Measurements from ENCODE around the gene KCNMA1. TPM values are rescaled to one million over a fixed set of nuclear protein-coding genes. Genes with fewer than 3 reads are reported as not detected.

The KCNMA1 gene
- total RNA-seq, 4 donors from 2014 or later, result 146 to 300 (median 265) TPM

- 100% methylated on average over 2 of the region's 2 CpGs for WGBS
Measured at GRCh38 chr10:76920581-76920980, 717.0 kb downstream of the KCNMA1 start.

GRCh38 chr10:76918106-76918505 is 719.5 kb downstream of the KCNMA1 start:
- WGBS, result 85% methylated on average over 1 of the region's 1 CpG
- H3K9me3 ChIP-seq, result no peaks in the 10 kb centered on the region
- no peak overlapping the region for H3K27ac ChIP-seq (replicated peaks in 1 of 4)
- no peak for DNase-seq (ENCODE audit: extremely low spot score)
- H3K27me3 ChIP-seq, result no peaks in the 10 kb centered on the region
- peaks cover 0 to 3% (median 0%) of the 10 kb centered on the region in 4 donors for H3K36me3 ChIP-seq
- intact Hi-C loops (cut with DNase I), result no loop called here
- H3K4me3 ChIP-seq, result no peak overlapping the region
- TF ChIP-seq POLR2A (IDR thresholded peaks at IDR 0.05; ENCODE audit: low read depth) (no peak), EP300 (IDR thresholded peaks at IDR 0.05) (no peak), POLR2AphosphoS5 (IDR thresholded peaks at IDR 0.05) (no peak), CTCF (IDR thresholded peaks at IDR 0.05) (no peak)
- peaks cover 0 to 38% (median 23%) of the 10 kb centered on the region in 4 donors for H3K4me1 ChIP-seq

More at GRCh38 chr10:76920581-76920980, 717.0 kb downstream of the KCNMA1 start:
- no peaks in the 10 kb centered on the region for H3K9me3 ChIP-seq
- intact Hi-C loops (cut with DNase I), result no loop called here
- H3K27me3 ChIP-seq, result no peaks in the 10 kb centered on the region
- no peak overlapping the region for H3K27ac ChIP-seq (replicated peaks in 1 of 4)
- H3K4me1 ChIP-seq, result peaks cover 0 to 38% (median 24%) of the 10 kb centered on the region in 4 donors
- DNase-seq (ENCODE audit: extremely low spot score), result peak; percentile 55
- no peaks in the 10 kb centered on the region for H3K36me3 ChIP-seq
- TF ChIP-seq CTCF (IDR thresholded peaks at IDR 0.05) (no peak), POLR2A (IDR thresholded peaks at IDR 0.05; ENCODE audit: low read depth) (no peak), EP300 (IDR thresholded peaks at IDR 0.05) (no peak), POLR2AphosphoS5 (IDR thresholded peaks at IDR 0.05) (no peak)
- H3K4me3 ChIP-seq, result no peak overlapping the region

GRCh38 chr10:76917071-76917470 is 720.5 kb downstream of the KCNMA1 start:
- DNase-seq (ENCODE audit: extremely low spot score), result no peak
- Histone ChIP-seq H3K9me3 (no peaks in the 10 kb centered on the region), H3K4me3 (no peak overlapping the region), H3K36me3 (peaks cover 0 to 9% (median 0%) of the 10 kb centered on the region in 4 donors), H3K4me1 (peaks cover 0 to 27% (median 14%) of the 10 kb centered on the region in 4 donors), H3K27ac (replicated peaks in 1 of 4) (no peak overlapping the region), H3K27me3 (no peaks in the 10 kb centered on the region)
- 96% methylated on average over 8 of the region's 8 CpGs for WGBS
- TF ChIP-seq POLR2A (IDR thresholded peaks at IDR 0.05; ENCODE audit: low read depth) (no peak), EP300 (IDR thresholded peaks at IDR 0.05) (no peak), CTCF (IDR thresholded peaks at IDR 0.05) (no peak), POLR2AphosphoS5 (IDR thresholded peaks at IDR 0.05) (no peak)
- intact Hi-C loops (cut with DNase I), result no loop called here

- Histone ChIP-seq H3K27me3 (no peaks in the 10 kb centered on the region), H3K9me3 (no peaks in the 10 kb centered on the region), H3K4me1 (peaks cover 0 to 22% (median 10%) of the 10 kb centered on the region in 4 donors), H3K36me3 (peaks cover 0 to 9% (median 0%) of the 10 kb centered on the region in 4 donors), H3K4me3 (no peak overlapping the region), H3K27ac (replicated peaks in 1 of 4) (no peak overlapping the region)
- no peak for TF ChIP-seq POLR2A (IDR thresholded peaks at IDR 0.05; ENCODE audit: low read depth)
- TF ChIP-seq POLR2AphosphoS5 (IDR thresholded peaks at IDR 0.05), result no peak
- no peak for TF ChIP-seq EP300 (IDR thresholded peaks at IDR 0.05)
- TF ChIP-seq CTCF (IDR thresholded peaks at IDR 0.05), result no peak
- intact Hi-C loops (cut with DNase I), result no loop called here
- 88% methylated on average over 4 of the region's 4 CpGs for WGBS
- DNase-seq (ENCODE audit: extremely low spot score), result peak; percentile 19
Measured at GRCh38 chr10:76916536-76916935, 721.1 kb downstream of the KCNMA1 start.

- WGBS, result 95% methylated on average over 2 of the region's 2 CpGs
- Histone ChIP-seq H3K27me3 (no peaks in the 10 kb centered on the region), H3K4me1 (peaks cover 0 to 23% (median 10%) of the 10 kb centered on the region in 4 donors), H3K4me3 (no peak overlapping the region), H3K27ac (replicated peaks in 1 of 4) (no peak overlapping the region), H3K9me3 (no peaks in the 10 kb centered on the region), H3K36me3 (peaks cover 0 to 9% (median 0%) of the 10 kb centered on the region in 4 donors)
- peak; percentile 60 for DNase-seq (ENCODE audit: extremely low spot score)
- TF ChIP-seq POLR2AphosphoS5 (IDR thresholded peaks at IDR 0.05), result no peak
- no peak for TF ChIP-seq POLR2A (IDR thresholded peaks at IDR 0.05; ENCODE audit: low read depth)
- no peak for TF ChIP-seq CTCF (IDR thresholded peaks at IDR 0.05)
- no peak for TF ChIP-seq EP300 (IDR thresholded peaks at IDR 0.05)
- intact Hi-C loops (cut with DNase I), result no loop called here
Measured at GRCh38 chr10:76915316-76915715, 722.3 kb downstream of the KCNMA1 start.
